Thyroid gland (tissue), 4 donors: ENCODE data around the gene SLMAP. TPM values are rescaled to one million over a fixed set of nuclear protein-coding genes. Genes with fewer than 3 reads are reported as not detected.

Source experiments
- DNase-seq, 2 donors: peaks; one replicate each; pipeline ENCODE4 v3.0.0-alpha.2; 2019
- H3K27ac ChIP-seq, 3 donors: fragments of 200-600 bp; sonication (generic); 1 replicate in 2 of 3; 2 replicates in 1 of 3; pipeline ENCODE4 v1.5.1; 2016 to 2019; ENCODE audit warnings: mild to moderate bottlenecking in 1 of 3, moderate library complexity in 1 of 3
- H3K27me3 ChIP-seq: fragments of 200-600 bp; sonication (generic); one replicate; pipeline ENCODE4 v1.5.1; 2019
- H3K36me3 ChIP-seq, 2 donors: fragments of 200-600 bp; sonication (generic); one replicate each; pipeline ENCODE4 v1.5.1; 2016 to 2019
- H3K4me1 ChIP-seq, 2 donors: fragments of 200-600 bp; sonication (generic); one replicate each; pipeline ENCODE4 v1.5.1; 2017 to 2019
- H3K4me3 ChIP-seq, 3 donors: fragments of 200-600 bp; sonication (generic); replicated peaks in 1 of 3; 1 replicate in 2 of 3; 2 replicates in 1 of 3; pipeline ENCODE4 v1.5.1; 2016; ENCODE audit warnings: mild to moderate bottlenecking in 1 of 3
- H3K9me3 ChIP-seq: fragments of 200-600 bp; sonication (generic); one replicate; pipeline ENCODE4 v1.5.1; 2017
- POLR2A ChIP-seq, 2 donors: fragments of 450-650 bp; IDR thresholded peaks; one replicate each; pipeline ENCODE4 v1.6.1; 2017; ENCODE audit warnings: antibody characterized with exemption in 2 of 2, mild to moderate bottlenecking in 2 of 2, moderate library complexity in 1 of 2
- WGBS, 2 donors: methylation state at CpG; one replicate each; pipeline ENCODE4 v1.1.5; 2017; 5-methylcytosine and 5-hydroxymethylcytosine counted together
- intact Hi-C: fragments of 100-400 bp; cut with DNase I; formaldehyde crosslinking; loops from one replicate; pipeline ENCODE4 v1.15.1; 2023
- total RNA-seq, 4 donors: library from RNA; depleted of rRNA; stranded (reverse); fragments of >200 nt; gene quantifications; one replicate each; pipeline ENCODE4 v1.2.3, GENCODE V29; 2016
- TF ChIP-seq, protein P1 (sequence below), 6 experiments: fragments of 200-600 bp in 3 of 6; fragments of 450-650 bp in 3 of 6; sonication (generic) in 3 of 6; IDR thresholded peaks; one replicate each; pipeline ENCODE4 v1.5.1; 2016 to 2019; ENCODE audit warnings: antibody characterized with exemption in 6 of 6, mild to moderate bottlenecking in 2 of 6, inconsistent platforms in 1 of 6, moderate library complexity in 1 of 6

The SLMAP gene
- total RNA-seq, 4 donors from 2014 or later, result 79.7 to 89.4 (median 83.4) TPM

DNA sequence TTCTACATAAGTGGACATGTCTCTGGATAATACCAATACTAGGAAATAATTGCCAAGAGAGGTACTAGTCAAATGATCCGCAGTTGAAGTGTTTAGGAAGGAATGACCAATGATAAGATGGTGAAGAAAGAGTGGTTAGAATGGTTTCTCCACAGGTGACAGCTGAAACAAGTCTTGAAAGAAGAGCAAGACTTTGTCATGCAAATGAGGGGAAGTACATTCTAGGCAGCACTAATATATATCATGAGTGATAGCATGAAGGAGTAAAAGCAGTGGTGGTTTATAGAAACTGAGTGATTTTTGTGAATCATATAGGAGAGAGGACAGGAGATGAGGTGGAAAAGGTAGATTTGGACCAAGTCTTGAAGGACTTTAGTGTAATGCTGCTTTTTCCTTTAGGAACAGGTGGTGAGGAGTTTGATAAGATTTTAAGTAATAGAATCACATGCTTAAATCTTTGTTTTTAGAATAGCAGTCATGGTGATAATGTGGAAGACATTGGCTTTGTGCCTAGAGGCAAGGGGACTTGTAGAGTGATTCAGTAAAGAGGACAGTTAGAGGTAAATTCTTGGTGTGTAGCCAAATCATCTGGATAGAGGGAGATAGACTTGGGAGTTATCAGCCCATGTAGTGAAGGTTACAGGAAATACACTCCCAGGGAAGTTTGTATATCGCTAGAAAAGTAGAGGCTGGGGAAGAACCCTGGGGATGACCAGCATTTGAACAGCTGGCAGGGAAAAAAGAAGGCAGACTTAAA lies 31.9 kb downstream of the SLMAP start:
- WGBS, 2 donors, result 86 to 87% methylated on average over 2 of the region's 2 CpGs
- no peak overlapping the region for H3K4me3 ChIP-seq
- DNase-seq, result no peak
- H3K9me3 ChIP-seq, result no peaks in the 10 kb centered on the region
- no peaks in the 10 kb centered on the region for H3K36me3 ChIP-seq
- intact Hi-C loops, result no loop called here
- H3K27me3 ChIP-seq, result no peaks in the 10 kb centered on the region
- H3K27ac ChIP-seq, result no peak overlapping the region
- TF ChIP-seq POLR2A (IDR thresholded peaks at IDR 0.05), result no peak
- TF ChIP-seq, protein P1, sequence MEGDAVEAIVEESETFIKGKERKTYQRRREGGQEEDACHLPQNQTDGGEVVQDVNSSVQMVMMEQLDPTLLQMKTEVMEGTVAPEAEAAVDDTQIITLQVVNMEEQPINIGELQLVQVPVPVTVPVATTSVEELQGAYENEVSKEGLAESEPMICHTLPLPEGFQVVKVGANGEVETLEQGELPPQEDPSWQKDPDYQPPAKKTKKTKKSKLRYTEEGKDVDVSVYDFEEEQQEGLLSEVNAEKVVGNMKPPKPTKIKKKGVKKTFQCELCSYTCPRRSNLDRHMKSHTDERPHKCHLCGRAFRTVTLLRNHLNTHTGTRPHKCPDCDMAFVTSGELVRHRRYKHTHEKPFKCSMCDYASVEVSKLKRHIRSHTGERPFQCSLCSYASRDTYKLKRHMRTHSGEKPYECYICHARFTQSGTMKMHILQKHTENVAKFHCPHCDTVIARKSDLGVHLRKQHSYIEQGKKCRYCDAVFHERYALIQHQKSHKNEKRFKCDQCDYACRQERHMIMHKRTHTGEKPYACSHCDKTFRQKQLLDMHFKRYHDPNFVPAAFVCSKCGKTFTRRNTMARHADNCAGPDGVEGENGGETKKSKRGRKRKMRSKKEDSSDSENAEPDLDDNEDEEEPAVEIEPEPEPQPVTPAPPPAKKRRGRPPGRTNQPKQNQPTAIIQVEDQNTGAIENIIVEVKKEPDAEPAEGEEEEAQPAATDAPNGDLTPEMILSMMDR (IDR thresholded peaks at IDR 0.05), result no peak
- H3K4me1 ChIP-seq, result peaks cover 10 to 19% of the 10 kb centered on the region in 2 donors

DNA sequence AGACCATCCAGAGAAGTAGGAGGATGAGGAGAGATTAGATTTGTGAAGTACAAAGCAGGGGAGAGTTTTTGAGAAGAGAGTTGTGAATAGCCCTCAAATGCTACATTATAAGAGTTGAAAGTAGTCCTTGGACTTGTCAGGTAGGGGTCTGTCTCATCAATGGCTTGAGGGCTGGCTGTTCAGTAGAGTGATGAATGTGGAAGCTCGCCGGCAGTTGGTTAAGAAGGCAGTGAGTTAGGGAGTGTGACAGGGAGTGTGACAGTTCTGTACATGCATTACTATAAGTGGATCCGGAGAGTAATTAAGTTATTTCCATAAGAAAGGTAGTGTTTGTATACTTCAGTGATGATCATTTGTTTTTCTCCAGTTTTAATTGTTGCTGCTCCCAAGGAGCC lies 32.5 kb downstream of the SLMAP start:
- H3K36me3 ChIP-seq, result no peaks in the 10 kb centered on the region
- no peak overlapping the region for H3K27ac ChIP-seq
- TF ChIP-seq POLR2A (IDR thresholded peaks at IDR 0.05), result no peak
- TF ChIP-seq, protein P1 (IDR thresholded peaks at IDR 0.05), result no peak
- whole genome bisulfite sequencing, 2 donors, result 86 to 93% methylated on average over 3 of the region's 3 CpGs
- H3K4me3 ChIP-seq, result no peak overlapping the region
- H3K4me1 ChIP-seq, result peaks cover 7 to 13% of the 10 kb centered on the region in 2 donors
- intact Hi-C loops, result no loop called here
- H3K9me3 ChIP-seq, result no peaks in the 10 kb centered on the region
- no peak for DNase-seq
- H3K27me3 ChIP-seq, result no peaks in the 10 kb centered on the region

DNA sequence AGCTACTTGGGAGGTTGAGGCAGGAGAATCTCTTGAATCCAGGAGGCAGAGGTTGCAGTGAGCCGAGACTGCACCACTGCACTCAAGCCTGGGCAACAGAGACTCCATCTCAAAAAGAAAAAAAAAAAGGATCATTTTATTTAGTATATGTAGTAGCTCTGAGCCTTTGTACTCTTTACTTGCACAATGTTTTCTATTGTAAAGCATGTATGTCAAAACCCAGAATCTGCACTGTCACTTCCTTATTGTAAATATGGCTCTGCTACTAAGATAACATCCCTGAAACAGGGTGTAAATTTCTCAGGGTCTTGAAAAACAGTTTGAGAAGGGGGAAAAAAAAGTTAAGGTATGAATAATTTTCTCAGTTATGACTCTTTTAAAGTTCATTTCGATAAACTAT lies 35.1 kb downstream of the SLMAP start:
- Histone ChIP-seq H3K4me1 (peaks cover 7 to 17% of the 10 kb centered on the region in 2 donors), H3K4me3 (no peak overlapping the region), H3K9me3 (no peaks in the 10 kb centered on the region), H3K27me3 (no peaks in the 10 kb centered on the region), H3K27ac (no peak overlapping the region), H3K36me3 (no peaks in the 10 kb centered on the region)
- 88 to 94% methylated on average over 2 of the region's 2 CpGs for WGBS, 2 donors
- intact Hi-C loops, result no loop called here
- DNase-seq, result no peak
- TF ChIP-seq, protein P1 (IDR thresholded peaks at IDR 0.05), result no peak
- no peak for TF ChIP-seq POLR2A (IDR thresholded peaks at IDR 0.05)

DNA sequence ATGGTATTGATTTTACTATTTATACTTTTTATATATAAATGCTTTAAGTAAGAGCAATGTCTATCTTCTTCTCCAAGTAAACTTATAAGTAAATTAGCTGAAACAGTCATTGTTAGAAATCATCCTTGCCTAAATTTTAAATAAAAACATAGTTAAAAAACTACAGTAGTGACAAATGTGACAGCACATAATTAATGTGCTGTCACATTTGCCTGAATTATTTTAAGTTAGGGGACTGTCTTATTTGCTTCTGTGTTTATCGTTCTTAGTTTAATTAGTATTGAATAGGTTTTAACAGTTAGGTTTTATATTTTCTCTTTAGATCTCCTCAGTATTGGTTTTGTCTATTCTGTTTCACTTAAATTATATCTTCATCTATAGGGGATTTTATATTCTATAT lies 36.1 kb downstream of the SLMAP start:
- no peaks in the 10 kb centered on the region for H3K27me3 ChIP-seq
- TF ChIP-seq, protein P1 (IDR thresholded peaks at IDR 0.05), result no peak
- TF ChIP-seq POLR2A (IDR thresholded peaks at IDR 0.05), result no peak
- no peak for DNase-seq
- intact Hi-C loops, result no loop called here
- no peaks in the 10 kb centered on the region for H3K36me3 ChIP-seq
- H3K4me3 ChIP-seq, result no peak overlapping the region
- WGBS, 2 donors, result 92 to 97% methylated on average over 1 of the region's 1 CpG
- peaks cover 7 to 17% of the 10 kb centered on the region in 2 donors for H3K4me1 ChIP-seq
- H3K27ac ChIP-seq, result no peak overlapping the region
- no peaks in the 10 kb centered on the region for H3K9me3 ChIP-seq

DNA sequence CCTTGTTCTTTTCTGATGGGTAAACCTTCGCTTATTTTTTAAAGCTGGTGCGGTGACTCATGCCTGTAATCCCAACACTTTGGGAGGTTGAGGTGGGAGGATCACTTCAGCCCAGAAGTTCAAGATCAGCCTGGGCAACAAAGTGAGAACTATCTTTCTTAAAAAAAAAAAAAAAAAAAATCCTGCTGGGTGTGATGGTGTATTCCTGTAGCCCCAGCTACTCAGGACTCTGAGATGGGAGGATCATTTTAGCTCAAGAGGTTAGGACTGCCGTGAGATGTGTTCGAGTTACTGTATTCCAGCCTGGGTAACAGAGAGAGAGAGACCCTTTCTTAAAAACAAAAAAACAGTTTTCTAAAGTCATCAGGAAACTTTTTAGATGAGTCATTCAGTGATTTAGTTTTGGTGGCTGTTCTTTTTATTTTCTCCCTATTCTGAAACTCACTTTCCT lies 37.7 kb downstream of the SLMAP start:
- no peaks in the 10 kb centered on the region for H3K36me3 ChIP-seq
- H3K4me1 ChIP-seq, result peaks cover 0 to 6% of the 10 kb centered on the region in 2 donors
- WGBS, 2 donors, result 88 to 95% methylated on average over 4 of the region's 4 CpGs
- H3K27me3 ChIP-seq, result no peaks in the 10 kb centered on the region
- intact Hi-C loops, result no loop called here
- H3K27ac ChIP-seq, result no peak overlapping the region
- TF ChIP-seq POLR2A (IDR thresholded peaks at IDR 0.05), result no peak
- TF ChIP-seq, protein P1 (IDR thresholded peaks at IDR 0.05), result no peak
- H3K4me3 ChIP-seq, result no peak overlapping the region
- no peak for DNase-seq
- no peaks in the 10 kb centered on the region for H3K9me3 ChIP-seq
